ENCODE measurements around the gene ATG4C.
"Not testable (repeated sequence)": the region's sequence is repeated elsewhere in the genome, so short reads cannot be mapped to it uniquely, and the experiment has no call there.

The ATG4C gene, protein sequence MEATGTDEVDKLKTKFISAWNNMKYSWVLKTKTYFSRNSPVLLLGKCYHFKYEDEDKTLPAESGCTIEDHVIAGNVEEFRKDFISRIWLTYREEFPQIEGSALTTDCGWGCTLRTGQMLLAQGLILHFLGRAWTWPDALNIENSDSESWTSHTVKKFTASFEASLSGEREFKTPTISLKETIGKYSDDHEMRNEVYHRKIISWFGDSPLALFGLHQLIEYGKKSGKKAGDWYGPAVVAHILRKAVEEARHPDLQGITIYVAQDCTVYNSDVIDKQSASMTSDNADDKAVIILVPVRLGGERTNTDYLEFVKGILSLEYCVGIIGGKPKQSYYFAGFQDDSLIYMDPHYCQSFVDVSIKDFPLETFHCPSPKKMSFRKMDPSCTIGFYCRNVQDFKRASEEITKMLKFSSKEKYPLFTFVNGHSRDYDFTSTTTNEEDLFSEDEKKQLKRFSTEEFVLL

DNA sequence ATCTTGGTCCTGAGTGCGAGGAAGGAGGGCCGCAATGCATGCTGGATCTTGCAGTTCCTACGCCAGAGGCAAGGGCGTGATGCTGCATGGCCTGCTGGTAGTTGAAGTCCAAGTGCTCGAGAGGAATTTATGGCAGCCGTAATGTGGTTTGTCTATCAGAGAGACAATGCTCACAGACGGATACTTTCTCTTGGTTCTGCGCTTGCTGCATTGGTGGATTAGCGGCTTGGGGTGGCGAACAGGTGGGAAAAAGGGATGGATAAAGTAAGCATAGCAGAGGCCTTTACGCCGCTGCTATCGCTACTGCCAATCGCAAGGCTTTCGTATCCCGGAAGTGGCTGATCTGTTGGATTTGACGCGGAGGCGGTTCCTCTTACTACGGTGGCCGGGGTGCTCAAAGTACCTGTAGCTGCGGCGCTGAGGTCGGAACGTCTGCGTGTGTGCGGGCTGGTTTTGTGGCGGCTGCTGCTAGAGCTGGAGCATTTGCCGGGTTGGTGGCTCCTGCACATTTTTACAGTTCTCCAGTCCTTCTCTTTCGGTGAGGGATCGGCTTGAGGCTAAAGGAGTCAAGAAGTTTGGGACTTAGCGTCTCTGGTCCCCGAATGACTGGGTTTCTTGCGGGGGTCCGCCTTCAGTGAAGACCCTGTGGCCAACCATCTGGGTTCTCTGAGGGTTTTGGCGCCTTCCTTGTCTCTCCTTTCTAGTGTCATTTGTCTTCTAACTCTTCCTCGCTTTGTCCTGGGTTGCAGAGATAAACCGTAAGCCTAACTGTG, at the start of gene ATG4C:
Gene ATG4C, plus strand, starts transcription at position 397 of the 773 bp plus-strand sequence. CDS start 19,655 bp downstream, outside the sequence.
- peak; percentile 94 for DNase-seq (ENCODE audit: low spot score)

DNA sequence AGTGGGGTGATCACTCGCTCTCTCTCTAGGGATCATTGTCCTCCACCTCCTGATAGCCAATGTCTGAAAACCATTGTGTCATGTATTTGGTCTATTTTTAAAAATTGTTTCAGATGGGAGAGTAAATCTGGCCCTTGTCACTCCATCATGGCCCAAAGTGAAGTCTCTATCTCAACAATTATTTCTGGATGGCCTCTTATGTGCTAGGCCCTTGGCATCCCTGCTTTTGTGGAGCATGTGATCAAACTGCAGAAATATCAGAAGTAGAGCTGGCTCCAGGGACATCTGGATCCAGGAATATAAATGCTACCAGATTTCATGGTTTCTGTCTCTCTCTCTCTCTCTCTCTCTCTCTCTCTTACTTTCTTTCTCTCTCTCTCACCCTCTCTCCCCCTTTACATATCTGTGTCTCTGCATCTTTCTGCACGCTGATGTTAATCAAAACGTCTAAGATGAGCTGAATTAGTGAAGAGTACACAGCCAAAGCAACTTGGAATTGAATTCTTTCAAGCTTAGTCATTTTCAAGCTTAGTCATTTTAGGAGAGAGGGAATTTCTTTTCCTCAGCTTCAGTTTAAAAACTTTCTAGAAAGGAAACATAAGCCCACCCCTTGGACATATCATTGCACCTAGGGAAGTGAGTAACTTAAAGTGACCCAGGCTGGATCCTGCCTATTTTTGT, 48.3 kb upstream of the ATG4C start:
- DNase-seq (ENCODE audit: low spot score) = no peak

DNA sequence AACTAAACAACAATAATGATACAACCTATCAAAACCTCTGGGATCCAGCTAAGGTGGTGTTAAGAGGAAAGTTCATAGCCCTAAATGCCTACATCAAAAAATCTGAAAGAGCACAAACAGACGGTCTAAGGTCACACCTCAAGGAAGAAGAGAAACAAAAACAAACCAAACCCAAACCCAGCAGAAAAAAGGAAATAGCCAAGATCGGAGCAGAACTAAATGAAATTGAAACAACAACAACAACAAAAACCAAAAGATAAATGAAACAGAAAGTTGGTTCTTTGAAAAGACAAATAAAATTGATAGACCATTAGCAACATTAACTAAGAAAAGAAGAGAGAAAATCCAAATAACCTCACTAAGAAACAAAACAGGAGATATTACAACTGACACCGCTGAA, 43.2 kb upstream of the ATG4C start:
- not testable (repeated sequence) for DNase-seq (ENCODE audit: low spot score)

DNA sequence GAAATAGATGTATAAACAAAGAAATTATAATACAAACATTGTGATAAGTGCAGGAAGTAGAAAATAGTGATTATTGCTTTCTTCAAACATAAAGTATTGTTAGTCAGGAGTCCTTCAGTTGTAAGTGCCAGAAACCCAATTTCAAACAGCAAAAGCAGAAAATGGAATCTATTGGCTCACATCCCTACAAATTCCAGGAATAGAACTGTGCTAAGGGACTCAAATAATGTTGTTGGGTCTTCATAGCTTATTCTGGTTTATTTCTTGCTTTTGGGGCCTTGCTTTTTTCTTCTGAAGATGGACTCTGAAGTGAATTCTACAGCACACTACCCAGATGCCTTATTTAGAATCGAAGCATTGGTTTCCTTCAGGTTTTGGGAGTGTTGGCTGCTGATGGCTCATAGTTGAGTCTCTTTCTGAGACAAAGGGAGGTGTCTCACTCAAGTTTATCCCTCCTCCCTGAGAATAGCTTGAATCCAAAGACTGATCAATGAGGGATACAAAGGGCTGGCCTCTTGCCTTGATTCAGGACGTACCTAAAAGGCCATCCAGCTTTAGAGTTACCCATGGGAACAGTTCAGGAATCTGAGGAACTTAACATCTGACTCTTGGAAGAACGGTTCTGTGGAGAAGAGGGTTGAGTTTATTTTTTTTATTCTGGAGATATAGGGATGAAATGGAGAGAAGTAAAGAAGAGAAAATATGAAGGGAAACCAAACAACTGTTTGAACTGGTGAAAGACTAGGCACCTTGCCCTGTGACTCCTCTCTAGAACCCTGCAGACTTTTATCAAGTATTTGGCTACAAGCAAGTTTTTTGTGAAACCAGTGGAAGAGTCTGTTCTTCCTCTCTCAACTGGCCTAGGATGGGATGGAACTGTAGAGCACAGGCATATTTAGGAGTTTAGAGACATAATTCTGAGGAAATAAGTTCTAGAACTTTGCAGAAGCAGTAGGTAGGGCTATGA, 39.0 kb upstream of the ATG4C start:
- DNase-seq (ENCODE audit: low spot score) = no peak

DNA sequence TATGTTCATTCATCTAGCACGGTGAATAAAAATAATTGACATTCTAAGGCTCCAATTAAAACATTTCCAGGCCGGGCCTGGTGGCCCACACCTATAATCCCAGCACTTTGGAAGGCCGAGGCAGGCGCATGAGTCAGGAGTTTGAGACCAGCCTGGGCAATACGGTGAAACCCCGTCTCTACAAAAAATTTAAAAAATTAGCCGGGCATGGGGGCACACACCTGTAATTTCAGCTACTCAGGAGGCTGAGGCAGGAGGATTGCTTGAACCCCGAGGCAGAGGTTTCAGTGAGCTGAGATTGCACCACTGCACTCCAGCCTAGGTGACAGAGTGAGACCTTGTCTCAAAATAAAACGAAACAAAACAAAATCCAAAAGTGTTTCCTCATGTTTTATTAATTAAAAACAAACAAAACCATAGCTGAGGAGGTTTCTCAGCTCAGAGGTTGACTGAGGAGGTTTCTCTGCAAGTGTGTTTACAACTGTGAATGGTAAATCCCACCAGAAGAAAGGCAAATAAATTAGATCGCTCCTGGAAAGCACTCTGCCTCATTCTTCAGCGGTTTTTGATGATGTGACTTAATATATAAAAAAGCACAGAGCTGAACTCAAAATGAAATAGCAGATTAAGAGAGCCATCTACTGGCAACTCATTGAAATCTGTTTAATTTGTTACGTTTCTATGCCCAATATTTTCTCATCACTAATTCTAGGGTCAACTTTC, 37.7 kb upstream of the ATG4C start:
- no peak for DNase-seq (ENCODE audit: low spot score)

DNA sequence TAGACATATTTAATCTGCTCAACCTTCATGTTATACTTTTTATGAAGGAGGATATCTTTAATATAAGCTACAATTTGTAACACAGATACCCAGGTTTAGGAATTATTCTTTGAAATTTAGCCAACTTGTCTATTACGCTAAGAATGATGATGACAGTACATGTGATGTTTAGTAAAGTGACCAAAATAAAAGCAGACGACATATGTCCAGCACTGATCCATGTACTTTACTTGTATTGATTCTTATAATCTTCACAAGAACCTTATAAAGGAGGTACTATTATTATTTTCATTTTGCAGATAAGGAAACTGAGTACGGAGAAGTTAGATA, 37.2 kb upstream of the ATG4C start:
- DNase-seq (ENCODE audit: low spot score) = no peak

DNA sequence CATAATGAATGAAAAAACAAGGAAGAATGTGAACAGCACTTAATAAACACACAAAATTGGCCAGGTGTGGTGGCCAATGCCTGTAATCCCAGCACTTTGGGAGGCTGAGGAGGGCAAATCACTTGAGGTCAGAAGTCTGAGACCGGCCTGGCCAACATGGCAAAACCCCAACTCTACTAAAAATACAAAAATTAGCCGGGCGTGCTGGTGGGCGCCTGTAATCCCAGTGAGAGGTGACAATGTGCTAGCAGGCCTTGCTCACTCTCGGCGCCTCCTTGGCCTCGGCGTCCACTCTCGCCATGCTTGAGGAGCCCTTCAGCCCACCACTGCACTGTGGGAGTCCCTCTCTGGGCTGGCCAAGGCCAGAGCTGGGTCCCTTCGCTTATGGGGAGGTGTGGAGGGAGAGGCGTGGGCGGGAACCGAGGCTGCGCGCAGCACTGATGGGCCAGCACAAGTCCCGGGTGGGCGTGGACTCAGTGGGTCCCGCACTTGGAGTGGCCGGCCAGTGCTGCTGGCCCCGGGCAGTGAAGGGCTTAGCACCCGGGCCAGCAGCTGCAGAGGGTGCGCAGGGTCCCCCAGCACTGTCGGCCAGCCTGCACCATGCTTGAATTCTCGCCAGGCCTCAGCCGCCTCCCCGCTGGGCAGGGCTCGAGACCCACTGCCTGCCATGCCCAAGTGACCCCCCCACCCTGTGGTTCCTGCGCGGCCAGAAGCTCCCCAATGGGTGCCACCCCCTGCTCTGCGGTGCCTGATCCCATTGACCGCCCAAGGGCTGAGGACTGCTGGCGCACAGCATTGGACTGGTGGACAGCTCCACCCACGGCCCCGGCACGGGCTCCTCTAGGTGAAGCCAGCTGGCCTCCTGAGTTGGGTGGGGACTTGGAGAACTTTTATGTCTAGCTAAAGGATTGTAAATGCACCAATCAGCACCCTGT, 30.6 kb upstream of the ATG4C start:
- DNase-seq (ENCODE audit: low spot score) = no peak

DNA sequence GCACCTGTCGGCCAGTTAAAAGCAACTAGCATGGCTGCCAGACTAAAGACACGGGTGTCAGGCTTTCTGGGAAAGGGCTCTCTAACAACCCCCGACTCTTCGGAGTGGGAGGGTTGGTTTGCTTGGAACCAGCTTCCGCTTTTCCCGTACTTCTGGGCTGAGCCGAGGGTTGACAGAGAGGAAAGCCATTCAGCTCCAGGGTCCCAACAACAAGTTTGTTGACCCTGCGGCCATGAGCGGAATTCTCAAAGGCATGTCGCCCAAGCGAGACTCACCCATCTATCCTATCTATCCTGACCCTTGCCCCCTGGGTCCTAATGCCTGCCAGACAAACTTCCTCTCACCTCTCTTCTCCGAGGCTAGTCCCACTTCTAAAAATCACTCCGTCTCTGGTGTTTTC, 29.0 kb upstream of the ATG4C start:
- DNase-seq (ENCODE audit: low spot score) = not testable (repeated sequence)

DNA sequence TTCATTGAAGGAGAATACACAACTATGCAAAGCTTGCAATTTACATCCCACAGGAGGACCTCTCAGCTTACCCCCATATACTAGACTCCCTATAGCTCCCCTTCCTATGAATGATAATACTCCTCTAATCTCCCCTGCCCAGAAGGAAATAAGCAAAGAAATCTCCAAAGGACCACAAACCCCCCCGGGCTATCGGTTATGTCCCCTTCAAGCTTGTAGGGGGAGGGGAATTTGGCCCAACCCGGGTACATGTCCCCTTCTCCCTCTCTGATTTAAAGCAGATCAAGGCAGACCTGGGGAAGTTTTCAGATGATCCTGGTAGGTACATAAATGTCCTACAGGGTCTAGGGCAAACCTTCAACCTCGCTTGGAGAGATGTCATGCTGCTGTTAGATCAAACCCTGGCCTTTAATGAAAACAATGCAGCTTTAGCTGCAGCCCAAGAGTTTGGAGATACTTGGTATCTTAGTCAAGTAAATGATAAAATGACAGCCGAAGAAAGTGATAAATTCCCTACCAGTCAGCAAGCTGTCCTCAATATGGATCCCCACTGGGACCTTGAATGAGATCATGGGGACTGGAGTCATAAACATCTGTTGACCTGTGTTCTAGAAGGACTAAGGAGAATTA, 27.6 kb upstream of the ATG4C start:
- DNase-seq (ENCODE audit: low spot score) = not testable (repeated sequence)

DNA sequence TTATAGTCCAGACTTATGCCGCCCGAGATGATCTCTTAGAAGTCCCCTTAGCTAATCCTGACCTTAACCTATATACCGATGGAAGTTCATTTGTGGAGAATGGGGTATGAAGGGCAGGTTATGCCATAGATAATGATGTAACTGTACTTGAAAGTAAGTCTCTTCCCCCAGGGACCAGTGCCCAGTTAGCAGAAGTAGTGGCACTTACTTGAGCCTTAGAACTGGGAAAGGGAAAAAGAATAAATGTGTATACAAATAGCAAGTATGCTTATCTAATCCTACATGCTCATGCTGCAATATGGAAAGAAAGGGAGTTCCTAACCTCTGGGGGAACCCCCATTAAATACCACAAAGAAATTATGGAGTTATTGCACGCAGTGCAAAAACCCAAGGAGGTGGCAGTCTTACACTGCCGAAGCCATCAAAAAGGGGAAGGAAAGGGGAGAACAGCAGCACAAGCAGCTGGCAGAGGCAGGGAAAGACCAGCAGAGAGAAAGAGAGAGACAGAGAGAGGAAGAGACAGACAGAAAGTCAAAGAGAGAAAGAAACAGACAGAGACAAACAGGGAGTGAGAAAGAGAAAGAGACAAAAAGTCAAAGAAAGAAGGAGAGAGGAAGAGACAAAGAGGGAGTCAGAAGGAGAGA, 24.6 kb upstream of the ATG4C start:
- DNase-seq (ENCODE audit: low spot score) = not testable (repeated sequence)

DNA sequence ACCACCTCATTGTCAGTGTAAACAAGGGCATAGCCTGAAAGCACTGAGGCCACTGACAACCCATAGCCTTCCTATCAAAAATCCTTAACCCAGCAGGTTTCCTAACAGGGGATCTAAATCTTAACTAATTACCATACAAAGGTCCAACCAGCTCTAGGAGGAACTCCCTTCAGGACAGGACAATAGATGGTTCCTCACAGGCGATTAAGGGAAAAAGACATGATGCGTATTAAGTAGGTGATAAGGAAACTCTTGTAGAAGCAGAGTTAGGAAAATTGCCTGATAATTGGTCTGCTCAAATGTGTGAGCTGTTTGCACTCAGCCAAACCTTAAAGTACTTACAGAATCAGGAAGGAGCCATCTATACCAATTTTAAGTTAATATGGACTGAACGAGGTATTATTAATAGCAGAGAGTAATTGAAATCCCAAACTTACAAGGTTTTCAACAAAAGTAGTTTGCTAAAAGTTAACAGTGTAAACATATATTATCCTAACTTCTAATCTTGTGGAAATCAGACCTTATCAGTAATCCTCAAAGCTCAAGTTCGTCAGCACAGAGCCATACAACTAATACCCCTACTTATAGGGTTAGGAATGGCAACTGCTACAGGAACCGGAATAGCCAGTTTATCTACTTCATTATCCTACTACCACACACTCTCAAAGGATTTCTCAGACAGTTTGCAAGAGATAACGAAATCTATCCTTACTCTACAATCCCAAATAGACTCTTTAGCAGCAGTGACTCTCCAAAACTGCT, 23.7 kb upstream of the ATG4C start:
- not testable (repeated sequence) for DNase-seq (ENCODE audit: low spot score)

DNA sequence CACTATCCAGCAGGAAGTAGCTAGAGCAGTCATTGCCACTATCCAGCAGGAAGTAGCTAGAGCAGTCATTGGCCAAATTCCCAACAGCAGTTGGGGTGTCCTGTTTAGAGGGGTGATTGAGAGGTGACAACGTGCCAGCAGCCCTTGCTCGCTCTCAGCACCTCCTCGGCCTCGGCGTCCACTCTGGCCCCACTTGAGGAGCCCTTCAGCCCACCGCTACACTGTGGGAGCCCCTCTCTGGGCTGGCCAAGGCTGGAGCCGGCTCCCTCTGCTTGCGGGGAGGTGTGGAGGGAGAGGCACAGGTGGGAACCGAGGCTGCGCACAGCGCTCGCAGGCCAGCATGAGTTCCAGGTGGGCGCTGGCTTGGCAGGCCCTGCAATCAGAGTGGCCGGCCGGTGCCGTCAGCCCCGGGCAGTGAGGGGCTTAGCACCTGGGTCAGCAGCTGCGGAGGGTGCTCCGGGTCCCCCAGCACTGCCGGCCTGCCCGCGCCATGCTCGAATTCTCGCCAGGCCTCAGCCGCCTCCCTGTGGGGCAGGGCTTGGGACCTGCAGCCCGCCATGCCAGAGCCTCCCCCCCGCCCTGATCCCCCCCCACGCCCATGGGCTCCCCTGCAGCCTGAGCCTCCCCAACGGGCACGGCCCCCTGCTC, 22.6 kb upstream of the ATG4C start:
- DNase-seq (ENCODE audit: low spot score) = not testable (repeated sequence)

DNA sequence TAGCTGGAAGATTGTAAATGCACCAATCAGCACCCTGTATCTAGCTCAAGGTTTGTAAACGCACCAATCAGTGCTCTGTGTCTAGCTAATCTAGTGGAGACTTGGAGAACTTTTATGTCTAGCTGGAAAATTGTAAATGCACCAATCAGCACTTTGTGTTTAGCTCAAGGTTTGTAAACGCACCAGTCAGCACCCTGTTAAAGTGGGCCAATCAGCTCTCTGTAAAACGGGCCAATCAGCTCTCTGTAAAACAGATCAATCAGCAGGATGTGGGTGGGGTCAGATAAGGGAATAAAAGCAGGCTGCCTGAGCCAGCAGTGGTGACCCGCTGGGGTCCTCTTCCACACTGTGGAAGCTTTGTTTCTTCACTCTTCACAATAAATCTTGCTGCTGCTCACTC, 21.9 kb upstream of the ATG4C start:
- not testable (repeated sequence) for DNase-seq (ENCODE audit: low spot score)

DNA sequence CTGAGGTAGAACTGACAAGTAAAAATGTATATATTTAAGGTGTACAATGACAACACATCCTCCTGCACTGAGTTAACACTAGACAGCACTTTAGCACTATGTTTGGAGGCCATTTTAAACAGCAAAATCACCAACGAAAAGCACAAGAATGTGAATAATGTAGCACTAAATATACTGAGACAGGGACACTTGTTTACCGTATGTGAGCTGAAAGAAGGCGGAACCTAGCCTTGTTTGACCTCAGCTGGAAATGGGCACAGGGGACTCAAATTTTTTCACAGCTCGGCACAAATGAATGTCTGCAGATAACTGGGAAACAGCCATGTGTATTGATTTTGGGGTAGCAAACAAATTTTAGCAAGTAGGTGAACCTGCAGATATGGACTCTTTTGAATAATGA, 18.0 kb upstream of the ATG4C start:
- no peak for DNase-seq (ENCODE audit: low spot score)

DNA sequence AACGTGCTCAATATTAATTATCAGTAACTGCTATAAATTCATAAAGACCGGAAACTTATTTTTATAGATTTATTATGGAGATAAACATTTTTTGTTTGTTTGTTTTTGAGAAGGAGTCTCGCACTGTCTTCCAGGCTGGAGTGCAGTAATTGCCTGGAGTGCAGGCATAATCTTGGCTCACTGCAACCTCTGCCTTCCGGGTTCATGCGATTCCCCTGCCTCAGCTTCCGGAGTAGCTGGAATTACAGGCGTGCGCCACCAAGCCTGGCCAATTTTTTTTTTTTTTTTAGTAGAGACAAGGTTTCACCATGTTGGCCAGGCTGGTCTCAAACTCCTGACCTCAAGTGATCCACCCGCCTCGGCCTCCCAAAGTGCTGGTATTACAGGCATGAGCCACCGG, 15.4 kb upstream of the ATG4C start:
- DNase-seq (ENCODE audit: low spot score) = not testable (repeated sequence)

DNA sequence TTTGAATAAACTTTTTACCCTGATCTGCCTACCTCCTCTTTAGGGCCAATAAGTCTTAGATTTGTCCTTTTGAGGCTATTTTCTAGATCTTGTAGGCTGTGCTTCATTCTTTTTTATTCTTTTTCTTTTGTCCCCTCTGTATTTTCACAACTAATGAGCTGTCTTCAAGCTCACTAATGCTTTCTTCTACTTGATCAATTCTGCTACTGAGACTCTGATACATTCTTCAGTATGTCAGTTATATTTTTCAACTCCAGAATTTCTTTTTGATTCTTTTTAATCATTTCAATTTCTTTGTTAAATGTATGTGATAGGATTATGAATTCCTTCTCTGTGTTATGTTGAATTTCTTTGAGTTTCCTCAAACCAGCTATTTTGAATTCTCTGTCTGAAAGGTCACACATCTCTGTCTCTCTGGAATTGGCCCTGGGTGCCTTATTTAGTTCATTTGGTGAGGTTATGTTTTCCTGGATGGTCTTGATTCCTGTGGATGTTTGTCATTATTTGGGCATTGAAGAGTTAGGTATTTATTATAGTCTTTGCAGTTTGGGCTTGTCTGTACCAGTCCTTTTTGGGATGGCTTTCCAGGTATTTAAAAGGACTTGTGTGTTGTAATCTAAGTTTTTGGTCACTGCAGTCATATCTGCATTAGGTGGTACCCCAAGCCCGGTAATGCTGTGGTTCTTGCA, 11.2 kb upstream of the ATG4C start:
- DNase-seq (ENCODE audit: low spot score) = no peak

DNA sequence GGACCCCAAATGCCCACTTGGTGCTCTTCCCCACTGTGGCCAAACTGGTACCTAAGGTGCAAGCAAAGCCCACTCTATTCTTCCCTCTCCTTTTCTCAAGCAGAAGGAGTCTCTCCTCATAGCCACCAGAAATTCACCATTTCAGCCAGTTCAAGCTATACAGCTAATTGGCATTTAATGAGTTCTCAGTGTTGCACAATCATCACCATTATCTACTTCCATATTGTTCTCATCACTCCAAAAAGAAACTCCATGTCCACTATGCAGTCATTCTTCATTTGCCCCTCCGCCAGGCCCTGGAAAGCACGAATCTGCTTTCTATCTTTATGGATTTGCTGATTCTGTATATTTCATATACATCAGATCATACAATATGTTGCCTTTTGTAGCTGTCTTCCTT, 9.9 kb upstream of the ATG4C start:
- no peak for DNase-seq (ENCODE audit: low spot score)
